Activated CD4-positive, alpha-beta T cell treated with anti-CD3 and anti-CD28 coated beads, Interleukin-2, Interleukin-4, amounts not matched to agents 100 ng/mL and 50 ng/mL, durations not matched to agents 16 hours and 8 hours (primary cell): ENCODE results near the gene IQGAP2.
"Not testable (repeated sequence)": the region's sequence is repeated elsewhere in the genome, so short reads cannot be mapped to it uniquely, and the experiment has no call there.

Experiments used
- DNase-seq: peaks from one replicate; pipeline ENCODE4 v3.0.0-alpha.2; 2020; ENCODE audit warnings: low spot score

IQGAP2 gene

GRCh38 chr5:76718381-76718832, 315.3 kb downstream of the IQGAP2 start:
- DNase-seq, result no peak

GRCh38 chr5:76718880-76719279, 315.8 kb downstream of the IQGAP2 start:
- no peak for DNase-seq

GRCh38 chr5:76720988-76721569, 318.0 kb downstream of the IQGAP2 start:
- DNase-seq, result no peak

- no peak for DNase-seq
These were observed 320.2 kb downstream of the IQGAP2 start for GRCh38 chr5:76723266-76723665.

- no peak for DNase-seq
These were observed 320.8 kb downstream of the IQGAP2 start for GRCh38 chr5:76723906-76724305.

- no peak for DNase-seq
These were observed 321.8 kb downstream of the IQGAP2 start for GRCh38 chr5:76724871-76725270.

- no peak for DNase-seq
These were observed 325.9 kb downstream of the IQGAP2 start for GRCh38 chr5:76728965-76729364.

- DNase-seq, result no peak
These were observed 326.5 kb downstream of the IQGAP2 start for GRCh38 chr5:76729373-76730290.

- DNase-seq, result no peak
These were observed 329.4 kb downstream of the IQGAP2 start for GRCh38 chr5:76732405-76733048.

- DNase-seq, result peak; percentile 92
These were observed 329.9 kb downstream of the IQGAP2 start for GRCh38 chr5:76733049-76733417.

GRCh38 chr5:76735762-76736545, 332.9 kb downstream of the IQGAP2 start:
- DNase-seq, result no peak

- DNase-seq, result peak; percentile 52
These were observed 333.8 kb downstream of the IQGAP2 start for GRCh38 chr5:76736679-76737556.

- no peak for DNase-seq
These were observed 334.8 kb downstream of the IQGAP2 start for GRCh38 chr5:76737846-76738245.

GRCh38 chr5:76741506-76741905, 338.4 kb downstream of the IQGAP2 start:
- not testable (repeated sequence) for DNase-seq

GRCh38 chr5:76742583-76742982, 339.5 kb downstream of the IQGAP2 start:
- no peak for DNase-seq

- no peak for DNase-seq
These were observed 341.5 kb downstream of the IQGAP2 start for GRCh38 chr5:76744632-76745031.

GRCh38 chr5:76745670-76746069, 342.6 kb downstream of the IQGAP2 start:
- no peak for DNase-seq

- DNase-seq, result no peak
These were observed 343.6 kb downstream of the IQGAP2 start for GRCh38 chr5:76746677-76747076.

- no peak for DNase-seq
These were observed 344.6 kb downstream of the IQGAP2 start for GRCh38 chr5:76747706-76748105.

- no peak for DNase-seq
These were observed 348.2 kb downstream of the IQGAP2 start for GRCh38 chr5:76751291-76751690.

- no peak for DNase-seq
These were observed 351.6 kb downstream of the IQGAP2 start for GRCh38 chr5:76754668-76755078.
